AML-193 (cell line): ENCODE data around the gene EI24.
"Not testable (repeated sequence)": the region's sequence is repeated elsewhere in the genome, so short reads cannot be mapped to it uniquely, and the experiment has no call there.

Experiments
- DNase-seq, 2 experiments: peaks; one replicate each; lab custom pipeline; 2025; lab: John Stamatoyannopoulos, UW

EI24 gene

DNA sequence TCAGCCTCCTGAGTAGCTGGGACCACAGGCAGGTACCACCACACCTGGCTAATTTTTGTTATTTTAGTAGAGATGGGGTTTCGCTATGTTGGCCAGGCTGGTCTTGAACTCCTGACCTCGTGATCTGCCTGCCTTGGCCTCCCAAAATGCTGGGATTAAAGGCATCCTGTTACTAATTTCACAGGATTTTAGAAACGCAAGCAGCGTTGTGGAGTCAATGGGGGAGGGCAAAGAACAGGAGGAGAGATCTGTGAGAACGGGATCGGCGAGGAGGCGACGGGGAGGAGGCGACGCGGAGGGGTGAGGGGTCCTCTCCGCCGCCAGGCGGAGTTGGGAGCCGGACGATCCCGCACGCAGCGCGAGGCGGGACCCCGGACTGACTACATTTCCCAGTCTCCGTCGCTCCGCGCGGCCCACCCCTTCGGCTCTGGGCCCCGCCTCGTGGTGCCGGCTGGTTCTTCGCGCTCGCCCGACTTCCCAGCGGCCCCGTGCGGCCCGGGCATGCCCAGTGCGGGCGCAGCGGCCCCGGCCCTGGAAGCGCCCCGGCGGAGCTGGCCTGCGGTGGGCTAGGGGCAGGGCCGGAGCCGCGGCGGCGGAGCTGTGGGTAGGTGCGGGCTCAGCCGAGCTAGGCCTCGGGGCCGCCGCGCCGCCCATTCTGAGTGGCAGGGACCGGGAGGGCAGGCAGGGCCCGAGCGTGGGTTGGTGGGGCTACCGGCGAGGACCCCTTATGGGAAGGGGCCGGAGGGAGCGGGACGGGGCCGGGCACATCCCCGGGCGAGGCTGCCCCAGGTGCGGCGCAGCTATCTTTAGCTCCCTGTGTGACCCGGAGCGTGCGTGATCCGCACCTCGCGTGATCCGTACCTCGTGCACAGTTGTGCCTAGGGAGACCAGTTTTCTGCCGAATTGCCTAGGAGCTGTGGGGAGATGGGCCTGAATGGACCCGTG, at the start of gene EI24:
TSS of gene EI24 (plus strand) at position 508 of the 945 bp plus-strand sequence. CDS start 3,051 bp downstream, outside the sequence.
- DNase-seq = peak; percentile 78 to 87

GRCh38 chr11:125519860-125520834, 49.1 kb upstream of the EI24 start:
- DNase-seq = no peak

DNA sequence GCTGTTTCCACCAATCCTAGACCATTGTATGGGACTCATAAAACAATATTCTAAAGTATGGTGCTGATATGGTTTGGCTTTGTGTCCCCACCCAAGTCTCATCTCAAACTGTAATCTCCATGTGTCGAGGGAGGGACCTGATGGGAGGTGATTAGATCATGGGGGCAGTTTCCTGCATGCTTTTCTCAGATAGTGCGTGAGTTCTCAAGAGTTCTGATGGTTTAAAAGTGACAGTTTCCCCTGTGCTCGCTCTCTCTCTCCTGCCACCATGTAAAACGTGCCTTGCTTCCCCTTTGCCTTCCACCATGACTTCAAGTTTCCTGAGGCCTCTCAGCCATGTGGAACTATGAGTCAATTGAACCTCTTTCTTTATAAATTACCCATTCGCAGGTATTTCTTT, 44.0 kb upstream of the EI24 start:
- no peak for DNase-seq

- no peak for DNase-seq
These were observed 36.6 kb upstream of the EI24 start for GRCh38 chr11:125532668-125533067.

GRCh38 chr11:125535585-125535984, 33.7 kb upstream of the EI24 start:
- DNase-seq = no peak

GRCh38 chr11:125536834-125537233, 32.4 kb upstream of the EI24 start:
- DNase-seq = not testable (repeated sequence)

DNA sequence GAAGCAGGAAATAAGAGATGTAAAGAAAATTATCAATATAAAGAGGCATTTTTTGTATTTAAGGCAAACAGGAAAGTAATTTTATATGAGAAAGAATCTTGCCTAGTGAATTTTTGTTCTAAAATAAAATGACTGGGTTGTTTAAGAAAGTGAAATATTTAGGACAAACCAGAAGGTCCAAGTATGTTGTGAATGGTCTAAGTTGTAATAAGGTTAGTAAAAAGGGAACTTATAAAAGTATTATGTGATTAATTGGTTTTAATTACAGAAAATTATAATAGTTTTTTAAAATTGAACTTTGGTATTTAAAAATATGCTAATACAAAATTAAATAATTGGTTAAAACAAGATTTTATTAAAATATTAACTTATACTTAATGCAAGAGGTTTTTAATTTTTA, 26.6 kb upstream of the EI24 start:
- no peak for DNase-seq

DNA sequence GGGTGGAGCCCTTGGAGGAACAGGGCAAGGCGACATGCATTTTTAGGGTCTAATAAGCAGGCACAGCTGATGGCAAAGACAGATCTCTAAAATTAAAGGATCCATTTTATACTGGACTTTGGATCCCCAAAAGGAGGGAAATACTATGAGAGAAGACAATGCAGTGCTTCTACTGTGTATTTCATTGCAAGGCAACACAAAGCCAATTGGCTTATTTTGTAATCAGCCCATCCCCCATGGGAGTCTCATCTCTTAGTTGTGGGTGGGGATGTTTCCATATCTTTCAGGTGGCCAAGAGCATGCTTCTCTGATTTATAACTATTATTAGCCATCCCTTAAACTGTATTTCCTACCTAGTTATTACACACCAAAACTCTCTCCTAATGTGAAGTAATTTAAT, 18.5 kb upstream of the EI24 start:
- no peak for DNase-seq

GRCh38 chr11:125551835-125552342, 17.4 kb upstream of the EI24 start:
- no peak for DNase-seq

- no peak for DNase-seq
These were observed 16.4 kb upstream of the EI24 start for GRCh38 chr11:125552927-125553326.

DNA sequence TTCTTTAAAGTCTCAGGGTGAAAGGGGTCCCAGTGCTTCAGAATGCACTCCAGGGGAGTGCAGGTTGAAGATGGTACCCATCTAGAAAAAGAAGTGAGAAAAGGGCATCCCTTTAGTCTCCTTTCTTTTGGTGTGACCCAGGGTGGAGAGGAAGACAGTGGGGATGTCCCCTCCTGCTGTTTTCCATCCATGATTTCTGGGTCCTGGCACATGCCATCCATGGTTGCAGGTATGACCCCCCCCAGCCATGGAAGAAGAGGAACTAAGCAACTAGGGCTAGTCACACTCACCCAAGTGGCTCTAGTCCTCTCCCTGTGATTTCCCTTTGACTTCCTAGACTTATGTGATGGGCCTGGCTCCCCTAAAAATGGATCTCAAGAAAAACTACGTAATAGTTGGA, 15.9 kb upstream of the EI24 start:
- no peak for DNase-seq

DNA sequence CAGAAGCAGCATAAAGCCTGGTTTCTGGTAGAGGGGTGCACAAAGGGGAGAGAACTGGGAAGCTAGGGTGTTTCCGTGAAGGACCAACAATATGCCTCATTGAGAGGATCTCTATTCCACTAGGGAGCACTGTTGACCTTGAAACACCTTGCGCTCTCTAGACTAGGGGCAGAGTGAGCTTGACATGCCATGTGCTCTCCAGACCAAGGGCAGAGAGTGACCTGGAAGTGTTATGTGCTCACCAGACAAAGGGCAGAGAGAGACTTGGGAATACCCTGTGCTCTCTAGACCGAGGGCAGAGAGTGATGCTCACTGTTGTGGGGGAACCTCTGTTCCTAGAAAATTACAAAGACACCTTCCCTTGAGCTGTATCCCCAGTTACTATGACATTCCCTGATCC, 15.2 kb upstream of the EI24 start:
- DNase-seq = no peak

GRCh38 chr11:125559888-125560287, 9.4 kb upstream of the EI24 start:
- DNase-seq = no peak

DNA sequence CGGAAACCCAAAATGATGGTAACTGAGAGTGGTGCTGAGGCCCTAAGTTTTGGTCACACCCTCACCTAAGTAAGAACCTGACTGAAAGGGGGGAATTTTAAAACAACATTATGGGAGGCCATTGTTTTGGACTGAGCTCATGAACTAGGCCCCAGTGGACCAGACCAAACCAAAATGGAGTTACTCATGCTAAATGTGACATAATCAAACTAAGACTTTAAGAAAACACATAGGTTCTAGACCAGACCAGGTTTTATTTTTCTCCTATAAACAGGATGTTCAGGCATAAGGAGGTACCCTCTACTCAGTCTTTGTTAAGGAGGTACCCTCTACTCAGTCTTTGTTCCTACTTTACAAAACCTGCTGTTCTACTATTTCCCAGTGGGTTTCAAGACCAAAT, 7.4 kb upstream of the EI24 start:
- no peak for DNase-seq

GRCh38 chr11:125562430-125562829, 6.8 kb upstream of the EI24 start:
- no peak for DNase-seq

DNA sequence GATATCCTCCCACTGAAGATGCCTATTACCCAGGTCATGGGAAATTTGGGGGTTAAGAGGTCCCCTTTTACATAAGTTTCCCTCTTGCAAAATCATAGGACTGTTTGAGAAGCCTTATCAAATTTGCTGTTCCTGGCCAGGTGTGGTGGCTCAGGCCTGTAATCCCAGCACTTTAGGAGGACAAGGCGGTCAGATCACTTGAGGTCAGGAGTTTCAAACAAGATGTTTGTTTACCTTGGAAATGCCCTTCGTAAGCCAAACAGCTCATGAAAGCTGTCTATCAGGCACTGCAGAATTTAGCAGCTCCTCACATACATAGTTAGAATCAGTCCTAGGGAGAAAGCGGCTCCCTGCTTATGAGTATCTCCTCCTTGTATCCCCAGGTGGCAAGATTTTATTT, 4.9 kb upstream of the EI24 start:
- no peak for DNase-seq

DNA sequence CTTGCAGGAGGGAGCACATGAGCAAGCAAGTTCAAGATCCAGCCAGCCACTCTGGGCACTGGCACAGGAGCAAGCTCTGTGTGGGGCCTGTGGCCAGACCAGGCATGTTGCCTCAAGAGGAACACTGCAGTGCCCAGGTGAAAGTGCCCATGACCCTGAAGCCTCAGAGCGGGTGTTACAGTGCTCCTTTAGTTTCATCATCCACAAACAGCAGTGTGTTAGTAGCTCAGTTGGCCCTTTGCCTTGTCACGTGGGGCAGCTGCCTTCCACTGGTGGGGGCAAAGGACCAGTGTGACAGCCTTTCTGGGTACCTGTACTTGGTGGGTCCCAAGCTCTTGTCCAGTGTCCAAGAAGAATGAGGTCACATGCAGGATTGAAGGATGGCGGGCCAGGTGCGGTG, 3.0 kb upstream of the EI24 start:
- DNase-seq = no peak

DNA sequence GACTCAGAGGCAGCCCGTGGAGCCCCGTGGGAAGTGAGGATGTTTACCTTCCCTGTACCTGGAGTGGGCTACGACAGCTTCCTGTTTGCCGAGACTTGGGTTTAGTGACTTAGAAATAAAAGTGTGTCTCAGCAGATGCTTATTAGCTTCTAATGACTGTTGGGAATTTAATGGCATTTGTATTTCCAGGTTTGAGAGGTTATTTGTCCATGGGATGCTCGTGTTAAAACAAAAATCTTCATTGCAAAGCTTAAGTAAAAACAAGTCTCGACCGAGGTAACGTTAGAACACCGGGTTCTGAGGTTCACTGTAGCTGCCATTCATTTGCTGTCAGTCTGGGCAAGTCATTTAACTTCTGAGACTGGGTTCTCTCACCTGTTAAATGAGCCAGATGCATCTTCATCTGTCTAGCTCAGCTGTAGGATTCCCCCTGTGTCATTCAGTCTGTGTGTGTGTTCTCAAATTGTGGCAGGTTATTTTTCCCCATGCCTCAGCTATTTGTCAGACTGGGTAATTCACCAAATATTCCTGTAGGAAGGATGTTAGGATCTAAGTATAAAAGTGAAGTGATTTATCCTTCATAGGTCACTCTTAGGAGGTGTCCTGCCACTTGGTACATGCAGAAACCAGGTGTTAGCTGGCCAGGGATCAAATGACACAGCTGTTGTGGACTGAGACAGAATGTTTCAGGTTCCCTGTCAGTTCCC, 791 bp downstream of the EI24 start:
- DNase-seq = no peak

DNA sequence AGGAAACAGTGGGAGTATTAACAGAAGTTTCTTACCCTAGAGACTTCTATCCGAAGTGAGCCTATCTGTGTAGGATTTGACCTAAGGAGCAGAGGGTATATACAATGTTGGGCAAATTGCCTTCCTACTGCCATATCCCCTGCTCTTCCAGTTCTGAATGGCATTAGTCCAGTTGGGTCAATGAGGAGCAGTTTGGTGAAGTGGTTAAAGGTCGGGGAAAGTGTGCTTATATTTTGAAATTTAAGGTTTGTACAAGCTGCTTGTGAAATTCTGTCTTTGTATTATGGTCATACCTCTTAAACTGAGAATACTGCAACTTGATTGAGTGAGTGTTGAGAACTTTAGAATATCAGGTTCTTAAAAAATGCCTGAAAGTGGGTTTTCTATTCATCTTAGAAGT, 1.7 kb downstream of the EI24 start:
- DNase-seq = no peak

- no peak for DNase-seq
These were observed 3.6 kb downstream of the EI24 start for GRCh38 chr11:125572916-125573315.

DNA sequence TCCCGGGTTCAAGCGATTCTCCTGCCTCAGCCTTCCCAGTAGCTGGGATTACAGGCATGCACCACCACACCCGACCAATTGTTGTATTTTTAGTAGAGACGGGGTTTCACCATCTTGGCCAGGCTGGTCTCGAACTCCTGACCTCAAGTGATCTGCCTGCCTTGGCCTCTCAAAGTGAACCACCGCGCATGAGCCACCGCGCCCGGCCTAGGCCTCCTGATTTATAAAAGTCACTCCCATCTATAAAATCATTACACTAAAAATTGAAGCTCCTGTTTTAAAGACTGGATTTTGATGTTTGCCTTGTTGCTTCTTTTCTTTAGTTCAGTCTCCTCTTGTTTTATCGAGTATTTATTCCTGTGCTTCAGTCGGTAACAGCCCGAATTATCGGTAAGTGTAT, 7.9 kb downstream of the EI24 start:
- not testable (repeated sequence) for DNase-seq

DNA sequence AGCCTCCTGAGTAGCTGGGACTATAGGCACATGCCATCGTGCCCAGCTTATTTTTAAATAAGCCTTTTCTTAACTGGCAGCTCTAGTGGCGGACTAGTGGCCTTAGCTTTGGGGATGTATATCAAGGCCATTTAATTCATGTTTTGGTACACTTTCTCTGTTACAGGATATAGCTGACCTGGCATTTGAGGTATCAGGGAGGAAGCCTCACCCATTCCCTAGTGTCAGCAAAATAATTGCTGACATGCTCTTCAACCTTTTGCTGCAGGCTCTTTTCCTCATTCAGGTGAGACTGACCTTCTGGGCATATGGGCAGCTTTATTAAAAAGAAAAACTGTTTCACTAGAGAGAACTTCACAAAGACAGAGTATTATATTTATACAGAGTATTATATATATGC, 9.5 kb downstream of the EI24 start:
- DNase-seq = no peak
